Stimulated activated CD4-positive, alpha-beta T cell treated with anti-CD3 and anti-CD28 coated beads, Interleukin-2, amount 100 ng/mL, for 4 hours (primary cell): ENCODE data around the gene FAM117A.

Experiments
- DNase-seq: peaks from one replicate; pipeline ENCODE4 v3.0.0-alpha.2; 2020; ENCODE audit warnings: low read depth

Gene FAM117A

GRCh38 chr17:49763735-49764558 is at the start of gene FAM117A:
Gene FAM117A, minus strand, starts transcription at chr17:49764131. Its CDS starts 44 bp downstream, at chr17:49764087.
- DNase-seq, result peak; percentile 95

- no peak for DNase-seq
Measured at GRCh38 chr17:49809056-49809455, 45.1 kb upstream of the FAM117A start.

GRCh38 chr17:49798738-49799137 is 34.8 kb upstream of the FAM117A start:
- DNase-seq, result no peak

GRCh38 chr17:49798182-49798581 is 34.3 kb upstream of the FAM117A start:
- DNase-seq, result no peak

- no peak for DNase-seq
Measured at GRCh38 chr17:49795372-49795771, 31.4 kb upstream of the FAM117A start.

GRCh38 chr17:49793309-49793708 is 29.4 kb upstream of the FAM117A start:
- DNase-seq, result no peak

- DNase-seq, result no peak
Measured at GRCh38 chr17:49789243-49789578, 25.3 kb upstream of the FAM117A start.

- DNase-seq, result peak; percentile 97
Measured at GRCh38 chr17:49788478-49789242, 24.7 kb upstream of the FAM117A start, which contains the start of gene KAT7. Gene KAT7, plus strand, starts transcription at chr17:49788681. Its CDS starts 154 bp downstream, at chr17:49788835.

GRCh38 chr17:49787884-49788477 is 24.1 kb upstream of the FAM117A start:
- no peak for DNase-seq

GRCh38 chr17:49784636-49785035 is 20.7 kb upstream of the FAM117A start:
- no peak for DNase-seq

GRCh38 chr17:49783791-49784190 is 19.9 kb upstream of the FAM117A start:
- DNase-seq, result no peak

- DNase-seq, result no peak
Measured at GRCh38 chr17:49783071-49783715, 19.3 kb upstream of the FAM117A start.

GRCh38 chr17:49779739-49780231 is 15.9 kb upstream of the FAM117A start:
- no peak for DNase-seq

GRCh38 chr17:49779156-49779738 is 15.3 kb upstream of the FAM117A start:
- DNase-seq, result no peak

GRCh38 chr17:49777563-49777962 is 13.6 kb upstream of the FAM117A start:
- DNase-seq, result no peak

- DNase-seq, result no peak
Measured at GRCh38 chr17:49776551-49777300, 12.8 kb upstream of the FAM117A start.

GRCh38 chr17:49775546-49776260 is 11.8 kb upstream of the FAM117A start:
- no peak for DNase-seq

- DNase-seq, result no peak
Measured at GRCh38 chr17:49766918-49767530, 3.1 kb upstream of the FAM117A start.

- DNase-seq, result no peak
Measured at GRCh38 chr17:49764559-49765180, 739 bp upstream of the FAM117A start.
